ENCODE results near the gene HMGXB3.
"Not testable (repeated sequence)": the region's sequence is repeated elsewhere in the genome, so short reads cannot be mapped to it uniquely, and the experiment has no call there.

Gene HMGXB3

DNA sequence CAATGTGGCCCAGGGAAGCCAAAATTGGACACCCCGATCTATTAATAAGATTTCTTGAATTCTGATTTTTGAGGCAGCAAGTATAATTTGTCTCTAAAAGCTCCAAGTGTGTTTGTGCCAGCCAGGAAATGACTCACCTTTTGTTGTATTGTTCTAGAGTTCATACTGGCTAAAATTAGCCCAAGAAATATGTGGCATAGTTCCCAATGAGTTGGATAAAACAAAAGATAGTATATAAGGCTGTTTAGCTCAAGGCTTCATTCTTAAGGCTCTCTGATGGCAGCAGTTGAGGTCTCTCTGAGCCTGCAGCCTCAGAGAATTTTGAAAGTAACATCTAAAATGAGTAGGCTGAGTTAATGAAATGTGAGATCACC lies 21.6 kb downstream of the HMGXB3 start:
- Histone ChIP-seq H3K9ac (ENCODE audit: insufficient read length, low read depth) (no peak overlapping the region), H3K36me3 (ENCODE audit: insufficient read depth, insufficient read length, low read length) (peaks cover 73% of the 10 kb centered on the region), H3K27me3 (ENCODE audit: insufficient read depth, insufficient read length) (no peaks in the 10 kb centered on the region), H3K9me3 (ENCODE audit: insufficient read depth, low read length) (no peaks in the 10 kb centered on the region), H3K4me3 (ENCODE audit: insufficient read length, low read depth) (no peak overlapping the region), H3K4me1 (ENCODE audit: insufficient read depth, insufficient read length) (no peaks in the 10 kb centered on the region)
- no peak for TF ChIP-seq ZNF274 (IDR thresholded peaks at IDR 0.05; ENCODE audit: low read depth, low read length)
- no peak for TF ChIP-seq SUZ12 (IDR thresholded peaks at IDR 0.05; ENCODE audit: extremely low read depth, insufficient read depth, insufficient read length)
- DNase-seq (ENCODE audit: low read depth, low spot score) = no peak

DNA sequence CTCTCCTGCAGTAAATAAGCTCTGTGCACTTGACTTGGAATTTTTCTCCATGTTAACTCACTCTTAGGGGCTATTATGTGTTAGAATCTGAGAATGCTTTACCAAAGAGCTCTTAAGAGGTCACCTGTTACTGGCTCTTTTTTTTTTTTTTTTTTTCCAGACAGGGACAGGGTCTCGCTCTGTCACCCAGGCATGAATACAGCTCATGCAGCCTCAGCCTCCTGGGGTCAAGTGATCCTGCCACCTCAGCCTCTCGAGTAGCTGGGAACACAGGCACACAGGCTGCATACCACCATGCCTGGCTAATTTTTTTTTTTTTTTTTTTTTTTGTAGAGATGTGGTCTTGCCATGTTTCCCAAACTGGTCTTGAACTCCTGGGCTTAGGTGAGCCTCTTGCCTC lies 22.1 kb downstream of the HMGXB3 start:
- no peak for DNase-seq (ENCODE audit: low read depth, low spot score)
- H3K36me3 ChIP-seq (ENCODE audit: insufficient read depth, insufficient read length, low read length) = peaks cover 72% of the 10 kb centered on the region
- H3K4me3 ChIP-seq (ENCODE audit: insufficient read length, low read depth) = no peak overlapping the region
- no peaks in the 10 kb centered on the region for H3K4me1 ChIP-seq (ENCODE audit: insufficient read depth, insufficient read length)
- TF ChIP-seq ZNF274 (IDR thresholded peaks at IDR 0.05; ENCODE audit: low read depth, low read length) = no peak
- TF ChIP-seq SUZ12 (IDR thresholded peaks at IDR 0.05; ENCODE audit: extremely low read depth, insufficient read depth, insufficient read length) = no peak
- no peak for TF ChIP-seq YY1 (IDR thresholded peaks at IDR 0.05; ENCODE audit: insufficient read depth, insufficient read length)
- no peaks in the 10 kb centered on the region for H3K27me3 ChIP-seq (ENCODE audit: insufficient read depth, insufficient read length)
- H3K9me3 ChIP-seq (ENCODE audit: insufficient read depth, low read length) = no peaks in the 10 kb centered on the region
- H3K9ac ChIP-seq (ENCODE audit: insufficient read length, low read depth) = no peak overlapping the region

DNA sequence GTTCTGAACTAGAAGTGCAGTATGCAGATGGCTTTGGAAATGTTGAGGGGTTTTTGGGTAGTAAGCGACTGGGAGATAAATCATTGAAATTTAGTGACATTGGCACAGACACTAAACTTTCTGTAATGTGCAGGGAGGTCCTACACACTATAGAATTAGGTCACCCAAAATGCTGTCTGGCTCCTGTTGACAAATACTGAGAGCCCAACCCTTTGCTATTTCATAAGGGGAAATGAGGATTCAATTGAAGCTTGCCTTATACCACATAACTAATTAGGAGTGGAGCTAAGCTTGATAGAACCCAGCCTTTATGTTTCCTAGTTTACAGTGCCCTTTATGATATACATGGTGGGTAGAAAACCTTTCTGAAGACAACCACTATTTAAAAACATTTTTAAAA lies 22.6 kb downstream of the HMGXB3 start:
- Histone ChIP-seq H3K36me3 (ENCODE audit: insufficient read depth, insufficient read length, low read length) (peaks cover 76% of the 10 kb centered on the region), H3K4me1 (ENCODE audit: insufficient read depth, insufficient read length) (no peaks in the 10 kb centered on the region), H3K4me3 (ENCODE audit: insufficient read length, low read depth) (no peak overlapping the region), H3K27me3 (ENCODE audit: insufficient read depth, insufficient read length) (no peaks in the 10 kb centered on the region), H3K9me3 (ENCODE audit: insufficient read depth, low read length) (no peaks in the 10 kb centered on the region), H3K9ac (ENCODE audit: insufficient read length, low read depth) (no peak overlapping the region)
- TF ChIP-seq ZNF274 (IDR thresholded peaks at IDR 0.05; ENCODE audit: low read depth, low read length) = no peak
- no peak for DNase-seq (ENCODE audit: low read depth, low spot score)

DNA sequence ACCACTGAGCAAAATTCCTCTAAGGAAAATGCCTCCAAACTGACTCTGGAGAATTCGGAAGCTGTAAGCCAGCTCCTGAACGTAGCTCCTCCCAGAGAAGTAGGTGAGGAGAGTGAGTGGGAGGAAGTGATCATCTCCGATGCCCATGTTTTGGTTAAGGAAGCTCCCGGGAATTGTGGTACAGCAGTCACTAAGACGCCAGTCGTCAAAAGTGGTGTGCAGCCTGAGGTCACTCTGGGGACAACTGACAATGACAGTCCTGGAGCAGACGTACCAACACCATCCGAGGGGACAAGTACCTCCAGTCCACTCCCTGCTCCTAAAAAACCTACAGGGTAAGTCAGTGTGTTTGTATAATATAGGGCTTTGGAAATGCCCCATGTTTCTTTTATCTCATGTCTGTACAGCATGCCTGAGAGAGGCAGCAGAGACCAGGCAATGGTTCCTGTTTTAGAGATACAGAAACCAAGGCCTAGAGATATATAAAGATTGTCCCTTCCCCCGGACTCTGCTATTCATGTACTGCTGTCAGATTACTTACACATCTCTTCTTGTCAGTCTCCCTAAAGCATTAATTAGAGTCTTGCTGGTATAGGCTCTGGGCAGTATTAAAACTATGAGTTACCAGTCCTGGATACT lies 23.9 kb downstream of the HMGXB3 start:
- H3K9me3 ChIP-seq (ENCODE audit: insufficient read depth, low read length) = no peaks in the 10 kb centered on the region
- no peaks in the 10 kb centered on the region for H3K4me1 ChIP-seq (ENCODE audit: insufficient read depth, insufficient read length)
- H3K27me3 ChIP-seq (ENCODE audit: insufficient read depth, insufficient read length) = no peaks in the 10 kb centered on the region
- TF ChIP-seq YY1 (IDR thresholded peaks at IDR 0.05; ENCODE audit: insufficient read depth, insufficient read length) (no peak), SUZ12 (IDR thresholded peaks at IDR 0.05; ENCODE audit: extremely low read depth, insufficient read depth, insufficient read length) (no peak), ZNF274 (IDR thresholded peaks at IDR 0.05; ENCODE audit: low read depth, low read length) (no peak)
- H3K9ac ChIP-seq (ENCODE audit: insufficient read length, low read depth) = no peak overlapping the region
- DNase-seq (ENCODE audit: low read depth, low spot score) = no peak
- H3K4me3 ChIP-seq (ENCODE audit: insufficient read length, low read depth) = no peak overlapping the region
- peaks cover 66% of the 10 kb centered on the region for H3K36me3 ChIP-seq (ENCODE audit: insufficient read depth, insufficient read length, low read length)

DNA sequence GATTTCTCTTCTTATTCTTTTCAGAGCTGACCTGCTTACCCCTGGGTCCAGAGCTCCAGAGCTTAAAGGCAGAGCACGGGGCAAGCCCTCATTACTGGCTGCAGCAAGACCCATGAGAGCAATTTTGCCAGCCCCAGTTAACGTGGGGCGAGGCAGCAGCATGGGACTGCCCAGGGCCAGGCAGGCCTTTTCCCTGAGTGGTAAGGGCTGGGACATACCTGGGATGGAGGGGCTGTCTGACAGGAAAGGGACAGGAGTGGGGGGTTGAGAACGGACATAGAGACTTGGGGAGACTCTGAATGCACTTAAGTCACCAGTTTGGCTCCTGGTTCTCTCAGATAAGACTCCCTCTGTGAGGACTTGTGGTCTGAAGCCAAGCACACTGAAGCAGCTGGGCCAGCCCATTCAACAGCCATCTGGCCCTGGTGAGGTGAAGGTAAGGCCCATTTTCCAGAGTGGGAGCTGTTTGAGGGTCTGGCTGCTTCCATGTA lies 26.2 kb downstream of the HMGXB3 start:
- no peak for DNase-seq (ENCODE audit: low read depth, low spot score)
- no peaks in the 10 kb centered on the region for H3K27me3 ChIP-seq (ENCODE audit: insufficient read depth, insufficient read length)
- peaks cover 71% of the 10 kb centered on the region for H3K36me3 ChIP-seq (ENCODE audit: insufficient read depth, insufficient read length, low read length)
- TF ChIP-seq YY1 (IDR thresholded peaks at IDR 0.05; ENCODE audit: insufficient read depth, insufficient read length) (no peak), ZNF274 (IDR thresholded peaks at IDR 0.05; ENCODE audit: low read depth, low read length) (no peak), SUZ12 (IDR thresholded peaks at IDR 0.05; ENCODE audit: extremely low read depth, insufficient read depth, insufficient read length) (no peak)
- H3K9ac ChIP-seq (ENCODE audit: insufficient read length, low read depth) = peak overlapping the region; percentile 26
- H3K4me3 ChIP-seq (ENCODE audit: insufficient read length, low read depth) = no peak overlapping the region
- no peaks in the 10 kb centered on the region for H3K9me3 ChIP-seq (ENCODE audit: insufficient read depth, low read length)
- no peaks in the 10 kb centered on the region for H3K4me1 ChIP-seq (ENCODE audit: insufficient read depth, insufficient read length)

DNA sequence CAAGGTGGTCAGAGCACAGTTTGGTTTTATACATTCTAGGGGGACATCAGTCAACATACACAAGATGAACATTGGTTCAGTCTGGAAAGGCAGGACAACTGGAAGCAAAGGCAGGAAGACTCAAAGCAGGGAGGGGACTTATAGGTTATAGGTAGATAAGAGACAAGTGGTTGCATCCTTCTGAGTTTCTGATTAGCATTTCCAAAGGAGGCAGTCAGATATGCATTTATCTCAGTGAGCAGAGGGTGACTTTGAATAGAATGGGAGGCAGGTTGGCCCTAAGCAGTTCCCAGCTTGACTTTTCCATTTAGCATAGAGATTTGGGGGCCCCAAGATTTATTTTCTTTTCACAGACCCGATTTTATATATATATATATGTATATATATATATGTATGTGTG lies 27.5 kb downstream of the HMGXB3 start:
- not testable (repeated sequence) for H3K27me3 ChIP-seq (ENCODE audit: insufficient read depth, insufficient read length); H3K9me3 ChIP-seq (ENCODE audit: insufficient read depth, low read length); H3K4me3 ChIP-seq (ENCODE audit: insufficient read length, low read depth); H3K4me1 ChIP-seq (ENCODE audit: insufficient read depth, insufficient read length); DNase-seq (ENCODE audit: low read depth, low spot score); H3K9ac ChIP-seq (ENCODE audit: insufficient read length, low read depth)
- H3K36me3 ChIP-seq (ENCODE audit: insufficient read depth, insufficient read length, low read length) = peaks cover 81% of the 10 kb centered on the region

DNA sequence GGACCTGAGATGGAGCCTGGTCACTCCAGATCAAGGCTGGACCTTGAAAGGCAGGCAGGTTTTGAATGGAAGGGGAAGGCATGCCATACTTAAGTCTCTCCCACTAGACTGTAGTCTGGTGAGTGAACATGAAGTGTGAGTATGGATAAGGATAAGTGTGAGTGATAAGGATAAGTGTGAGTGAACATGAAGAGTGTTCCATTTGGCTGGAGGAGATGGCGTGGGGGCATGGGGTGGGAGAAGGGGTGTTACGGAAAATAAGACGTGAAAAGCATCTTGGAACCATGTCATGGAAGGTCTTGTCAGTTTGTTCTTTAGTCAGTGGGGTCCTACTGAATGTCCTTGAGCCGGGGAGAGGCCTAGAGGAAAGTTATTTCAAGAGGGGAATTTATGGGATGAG lies 32.8 kb downstream of the HMGXB3 start:
- no peak for DNase-seq (ENCODE audit: low read depth, low spot score)
- H3K27me3 ChIP-seq (ENCODE audit: insufficient read depth, insufficient read length) = no peaks in the 10 kb centered on the region
- H3K9ac ChIP-seq (ENCODE audit: insufficient read length, low read depth) = no peak overlapping the region
- no peaks in the 10 kb centered on the region for H3K4me1 ChIP-seq (ENCODE audit: insufficient read depth, insufficient read length)
- no peaks in the 10 kb centered on the region for H3K9me3 ChIP-seq (ENCODE audit: insufficient read depth, low read length)
- TF ChIP-seq ZNF274 (IDR thresholded peaks at IDR 0.05; ENCODE audit: low read depth, low read length) (no peak), SUZ12 (IDR thresholded peaks at IDR 0.05; ENCODE audit: extremely low read depth, insufficient read depth, insufficient read length) (no peak), YY1 (IDR thresholded peaks at IDR 0.05; ENCODE audit: insufficient read depth, insufficient read length) (no peak)
- peaks cover 88% of the 10 kb centered on the region for H3K36me3 ChIP-seq (ENCODE audit: insufficient read depth, insufficient read length, low read length)
- H3K4me3 ChIP-seq (ENCODE audit: insufficient read length, low read depth) = no peak overlapping the region

DNA sequence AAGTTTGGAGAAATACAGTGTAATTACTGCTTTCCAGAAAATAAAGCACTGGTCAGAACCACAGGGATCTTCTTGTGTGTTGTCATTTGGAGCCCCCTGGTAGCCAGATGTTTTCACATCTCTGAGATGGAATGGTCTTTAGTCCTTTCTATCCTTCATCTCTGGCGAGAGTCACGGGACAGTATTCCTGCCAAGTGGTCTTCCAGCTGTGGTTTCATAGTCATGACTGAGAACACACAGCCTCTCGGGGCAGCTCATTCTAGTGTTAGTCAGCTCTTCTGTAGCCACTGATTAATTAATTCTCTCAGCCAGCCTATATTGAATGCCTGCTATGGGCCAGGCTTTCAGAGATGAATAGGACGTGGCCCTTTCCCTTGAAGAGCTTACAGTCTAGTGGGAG lies 34.1 kb downstream of the HMGXB3 start:
- H3K4me1 ChIP-seq (ENCODE audit: insufficient read depth, insufficient read length) = no peaks in the 10 kb centered on the region
- DNase-seq (ENCODE audit: low read depth, low spot score) = no peak
- H3K36me3 ChIP-seq (ENCODE audit: insufficient read depth, insufficient read length, low read length) = peaks cover 93% of the 10 kb centered on the region
- H3K27me3 ChIP-seq (ENCODE audit: insufficient read depth, insufficient read length) = no peaks in the 10 kb centered on the region
- no peak for TF ChIP-seq ZNF274 (IDR thresholded peaks at IDR 0.05; ENCODE audit: low read depth, low read length)
- no peak for TF ChIP-seq YY1 (IDR thresholded peaks at IDR 0.05; ENCODE audit: insufficient read depth, insufficient read length)
- no peak overlapping the region for H3K9ac ChIP-seq (ENCODE audit: insufficient read length, low read depth)
- no peaks in the 10 kb centered on the region for H3K9me3 ChIP-seq (ENCODE audit: insufficient read depth, low read length)
- H3K4me3 ChIP-seq (ENCODE audit: insufficient read length, low read depth) = no peak overlapping the region

All from NT2/D1 (cell line).